OCI-LY7 (cell line): ENCODE data around the gene LHFPL6. TPM values are rescaled to one million over a fixed set of nuclear protein-coding genes. Genes with fewer than 3 reads are reported as not detected.

Experiments used
- BruUV-seq: library from RNA; stranded (reverse); fragments of 400-500 nt; replicated peaks from 2 replicates; lab custom pipeline; 2021; lab: Mats Ljungman, UMichigan
- CTCF ChIA-PET: fragments of 300-600 bp; sonication (Branson Sonifier 250); formaldehyde crosslinking; loops from one replicate; lab custom pipeline; 2022; ENCODE audit warnings: antibody characterized with exemption; ENCODE audit not compliant: unreplicated experiment; lab: Charles Lee
- POLR2A ChIA-PET: fragments of 300-600 bp; sonication (Branson Sonifier 250); formaldehyde crosslinking; loops from one replicate; lab custom pipeline; 2022; ENCODE audit warnings: antibody characterized with exemption; lab: Charles Lee
- DNase-seq: peaks from one replicate; pipeline ENCODE4 v3.0.0-alpha.2; 2015; ENCODE audit warnings: low spot score
- H2AFZ ChIP-seq: fragments of 200-600 bp; sonication (generic), shearing (Covaris generic); 2 replicates; pipeline ENCODE4 v1.6.1; 2014; ENCODE audit warnings: mild to moderate bottlenecking, antibody characterized with exemption, low read length, moderate library complexity
- H3K27ac ChIP-seq: fragments of 200-600 bp; sonication (generic); 2 replicates; pipeline ENCODE4 v1.5.1; 2014; ENCODE audit warnings: mixed run types, low read depth, mild to moderate bottlenecking, moderate library complexity, low read length, inconsistent platforms; ENCODE audit not compliant: poor library complexity, severe bottlenecking
- H3K36me3 ChIP-seq: fragments of 200-600 bp; sonication (generic); 2 replicates; pipeline ENCODE4 v1.6.1; 2014; ENCODE audit warnings: mild to moderate bottlenecking, antibody characterized with exemption, low read length, moderate library complexity, mixed read lengths; ENCODE audit not compliant: insufficient read depth
- H3K4me1 ChIP-seq: fragments of 200-600 bp; sonication (generic); 2 replicates; pipeline ENCODE4 v1.5.1; 2014; ENCODE audit warnings: mild to moderate bottlenecking, low read length; ENCODE audit not compliant: insufficient read depth, poor library complexity, severe bottlenecking
- H3K4me2 ChIP-seq: fragments of 200-600 bp; sonication (generic); 2 replicates; pipeline ENCODE4 v1.6.1; 2014; ENCODE audit warnings: mild to moderate bottlenecking, low read length
- H3K4me3 ChIP-seq: fragments of 200-600 bp; sonication (generic); 2 replicates; pipeline ENCODE4 v1.5.1; 2014; ENCODE audit warnings: mild to moderate bottlenecking, low read depth, low read length; ENCODE audit not compliant: poor library complexity, severe bottlenecking
- H3K79me2 ChIP-seq: fragments of 200-600 bp; sonication (generic); 2 replicates; pipeline ENCODE4 v1.6.1; 2016; ENCODE audit warnings: low read depth, mild to moderate bottlenecking, low read length, moderate library complexity, mixed read lengths; ENCODE audit not compliant: insufficient read depth
- H3K9me2 ChIP-seq: fragments of 200-600 bp; sonication (generic); 2 replicates; pipeline ENCODE4 v1.6.1; 2016; ENCODE audit warnings: mild to moderate bottlenecking, low read length, mixed read lengths; ENCODE audit not compliant: insufficient read depth
- H3K9me3 ChIP-seq: fragments of 200-600 bp; sonication (generic); 2 replicates; pipeline ENCODE4 v1.6.1; 2014; ENCODE audit warnings: mild to moderate bottlenecking, mixed run types, low read length, mixed read lengths
- H4K20me1 ChIP-seq: fragments of 200-600 bp; sonication (generic); 2 replicates; pipeline ENCODE4 v1.6.1; 2014; ENCODE audit warnings: mild to moderate bottlenecking, antibody characterized with exemption, low read length, moderate library complexity, mixed read lengths; ENCODE audit not compliant: insufficient read depth
- CTCF ChIP-seq: fragments of 200-600 bp; sonication (generic); conservative IDR thresholded peaks from 2 replicates; pipeline ENCODE4 v1.5.1; 2014; ENCODE audit warnings: mild to moderate bottlenecking, antibody characterized with exemption, low read length, moderate library complexity, mixed read lengths
- EZH2phosphoT487 ChIP-seq: fragments of 200-600 bp; sonication (generic); IDR thresholded peaks from 2 replicates; pipeline ENCODE4 v1.6.1; 2018; ENCODE audit warnings: low read depth, borderline replicate concordance, mild to moderate bottlenecking, mixed run types, antibody characterized with exemption, low read length, moderate library complexity, mixed read lengths
- intact Hi-C: fragments of 100-400 bp; cut with micrococcal nuclease; formaldehyde crosslinking; loops from one replicate; pipeline ENCODE4 v1.10.0; 2022; ENCODE audit not compliant: unreplicated experiment
- total RNA-seq, 2 experiments: library from RNA; depleted of rRNA in 1 of 2; stranded (reverse); fragments of >200 nt in 1 of 2; shearing (Covaris generic) in 1 of 2; gene quantifications; 2 replicates each; pipeline ENCODE4 v1.2.3, GENCODE V29; 2014 to 2022

LHFPL6 gene
- total RNA-seq, 2 experiments from 2014 or later, result 15.1 to 27.7 TPM

- Histone ChIP-seq H3K36me3 (no peaks in the 10 kb centered on the region; the same call in 1 of the 2 replicates), H3K4me2 (no peak overlapping the region), H3K79me2 (peaks cover 16% of the 10 kb centered on the region; the same call in 1 of the 2 replicates), H3K9me3 (peaks cover 11% of the 10 kb centered on the region), H4K20me1 (no peaks in the 10 kb centered on the region), H3K4me3 (no peak overlapping the region), H2AFZ (no peak overlapping the region), H3K9me2 (no peaks in the 10 kb centered on the region), H3K4me1 (peaks cover 34% of the 10 kb centered on the region), H3K27ac (no peak overlapping the region)
- no peak for DNase-seq
- BruUV-seq, result no TSS peak
- ChIA-PET POLR2A (interaction anchor here (1.9 kb wide), 1 partner anchor 12 kb away, joined by 6 read pairs; no protein-coding TSS in a partner anchor), CTCF (no interaction called here)
- TF ChIP-seq EZH2phosphoT487 (no peak), CTCF (no peak)
- intact Hi-C loops, result no loop called here
Measured at GRCh38 chr13:39505151-39505550, 97.8 kb downstream of the LHFPL6 start.

GRCh38 chr13:39503048-39503447 is 99.9 kb downstream of the LHFPL6 start:
- Histone ChIP-seq H3K4me2 (no peak overlapping the region), H3K4me1 (peaks cover 21% of the 10 kb centered on the region), H4K20me1 (no peaks in the 10 kb centered on the region), H3K9me3 (no peaks in the 10 kb centered on the region), H2AFZ (no peak overlapping the region), H3K4me3 (no peak overlapping the region), H3K9me2 (no peaks in the 10 kb centered on the region), H3K36me3 (no peaks in the 10 kb centered on the region), H3K79me2 (no peaks in the 10 kb centered on the region; the same call in 1 of the 2 replicates), H3K27ac (no peak overlapping the region)
- no TSS peak for BruUV-seq
- POLR2A ChIA-PET, result interaction anchor here (0.7 to 1.0 kb wide), 2 partner anchors 25 to 39 kb away, joined by 3 read pairs; no protein-coding TSS in a partner anchor
- no peak for TF ChIP-seq CTCF
- no peak for TF ChIP-seq EZH2phosphoT487
- intact Hi-C loops, result no loop called here
- CTCF ChIA-PET, result no interaction called here
- no peak for DNase-seq

GRCh38 chr13:39501702-39502324 is 101.2 kb downstream of the LHFPL6 start:
- POLR2A ChIA-PET, result interaction anchor here (1.0 kb wide), 1 partner anchor 27 kb away, joined by 3 read pairs; no protein-coding TSS in a partner anchor

More at GRCh38 chr13:39501702-39502324, 101.2 kb downstream of the LHFPL6 start:
- TF ChIP-seq CTCF (no peak), EZH2phosphoT487 (no peak)
- intact Hi-C loops, result no loop called here
- H2AFZ ChIP-seq, result no peak overlapping the region
- no peak for DNase-seq
- no peak overlapping the region for H3K27ac ChIP-seq
- no peak overlapping the region for H3K4me3 ChIP-seq
- CTCF ChIA-PET, result no interaction called here
- H3K4me1 ChIP-seq, result peaks cover 12% of the 10 kb centered on the region
- no peaks in the 10 kb centered on the region for H4K20me1 ChIP-seq
- BruUV-seq, result no TSS peak
- H3K79me2 ChIP-seq, result no peaks in the 10 kb centered on the region
- H3K9me3 ChIP-seq, result no peaks in the 10 kb centered on the region
- no peaks in the 10 kb centered on the region for H3K9me2 ChIP-seq
- H3K36me3 ChIP-seq, result no peaks in the 10 kb centered on the region
- no peak overlapping the region for H3K4me2 ChIP-seq
